NCI-H146 treated with DMSO at 0.1 percent for 48 hours (cell line): ENCODE data around the gene FKBP3.
A peak's percentile ranks its signal among the peaks of the same experiment; 100 is the strongest.
"Not testable (repeated sequence)": the region's sequence is repeated elsewhere in the genome, so short reads cannot be mapped to it uniquely, and the experiment has no call there.

Experiments
- DNase-seq: peaks from one replicate; lab custom pipeline; 2025; ENCODE audit not compliant: unreplicated experiment; lab: John Stamatoyannopoulos, UW

FKBP3 gene

GRCh38 chr14:45114327-45114726 lies 20.0 kb downstream of the FKBP3 start:
- no peak for DNase-seq

- peak; percentile 63 for DNase-seq
Measured at GRCh38 chr14:45112896-45113781, 21.1 kb downstream of the FKBP3 start.

GRCh38 chr14:45104561-45104960 lies 29.7 kb downstream of the FKBP3 start:
- no peak for DNase-seq

GRCh38 chr14:45103806-45104205 lies 30.5 kb downstream of the FKBP3 start:
- DNase-seq: no peak

- DNase-seq: no peak
Measured at GRCh38 chr14:45096218-45096617, 38.1 kb downstream of the FKBP3 start.

GRCh38 chr14:45095143-45095542 lies 39.1 kb downstream of the FKBP3 start:
- no peak for DNase-seq

- DNase-seq: no peak
Measured at GRCh38 chr14:45094275-45094674, 40.0 kb downstream of the FKBP3 start.

GRCh38 chr14:45091710-45092109 lies 42.6 kb downstream of the FKBP3 start:
- DNase-seq: no peak

GRCh38 chr14:45089813-45090212 lies 44.5 kb downstream of the FKBP3 start:
- no peak for DNase-seq

GRCh38 chr14:45084946-45085346 lies 49.3 kb downstream of the FKBP3 start:
- DNase-seq: no peak

GRCh38 chr14:45083976-45084722 lies 50.1 kb downstream of the FKBP3 start, which contains the start of gene PRPF39:
Gene PRPF39 (plus strand): TSS chr14:45084116. CDS start chr14:45095240, 11,124 bp downstream.
- DNase-seq: peak; percentile 82

- no peak for DNase-seq
Measured at GRCh38 chr14:45083617-45083975, 50.7 kb downstream of the FKBP3 start.

GRCh38 chr14:45082420-45082819 lies 51.9 kb downstream of the FKBP3 start:
- no peak for DNase-seq

- DNase-seq: not testable (repeated sequence)
Measured at GRCh38 chr14:45081096-45081495, 53.2 kb downstream of the FKBP3 start.

- DNase-seq: not testable (repeated sequence)
Measured at GRCh38 chr14:45080416-45080968, 53.8 kb downstream of the FKBP3 start.

- no peak for DNase-seq
Measured at GRCh38 chr14:45078323-45078722, 56.0 kb downstream of the FKBP3 start.

GRCh38 chr14:45073231-45073879 lies 60.9 kb downstream of the FKBP3 start:
- DNase-seq: no peak

- no peak for DNase-seq
Measured at GRCh38 chr14:45072126-45072525, 62.2 kb downstream of the FKBP3 start.

- no peak for DNase-seq
Measured at GRCh38 chr14:45070215-45070614, 64.1 kb downstream of the FKBP3 start.

GRCh38 chr14:45068396-45068795 lies 65.9 kb downstream of the FKBP3 start:
- DNase-seq: no peak

GRCh38 chr14:45066667-45067066 lies 67.6 kb downstream of the FKBP3 start:
- no peak for DNase-seq
